A673 (cell line): ENCODE data around the gene MPRIP. TPM values are rescaled to one million over a fixed set of nuclear protein-coding genes. Genes with fewer than 3 reads are reported as not detected.

Experiments used
- BruUV-seq: library from RNA; stranded (reverse); fragments of 400-500 nt; replicated peaks from 2 replicates; lab custom pipeline; 2021; lab: Mats Ljungman, UMichigan
- CTCF ChIA-PET: fragments of 300-600 bp; sonication (Branson Sonifier 250); formaldehyde crosslinking; loops from one replicate; lab custom pipeline; 2022; ENCODE audit warnings: antibody characterized with exemption; lab: Charles Lee
- POLR2A ChIA-PET: fragments of 300-600 bp; sonication (Branson Sonifier 250); formaldehyde crosslinking; loops from one replicate; lab custom pipeline; 2022; ENCODE audit warnings: antibody characterized with exemption; ENCODE audit not compliant: low non-redundant PET; lab: Charles Lee
- DNase-seq: peaks from one replicate; pipeline ENCODE4 v3.0.0-alpha.2; 2015; ENCODE audit warnings: low spot score
- H3K27ac ChIP-seq: fragments of 200-600 bp; sonication (generic); 2 replicates; pipeline ENCODE4 v1.5.1; 2016; ENCODE audit warnings: mixed run types, low read depth, mild to moderate bottlenecking, mixed read lengths, antibody characterized with exemption, low read length; ENCODE audit not compliant: poor library complexity, severe bottlenecking
- H3K27me3 ChIP-seq: fragments of 200-600 bp; sonication (generic); replicated peaks from 2 replicates; pipeline ENCODE4 v1.6.1; 2017; ENCODE audit warnings: mixed run types, low read depth, mild to moderate bottlenecking, mixed read lengths, antibody characterized with exemption, low read length; ENCODE audit not compliant: insufficient read depth, poor library complexity
- H3K36me3 ChIP-seq: fragments of 200-600 bp; sonication (generic); 2 replicates; pipeline ENCODE4 v1.6.1; 2016; ENCODE audit warnings: mixed run types, mild to moderate bottlenecking, mixed read lengths, antibody characterized with exemption, low read length; ENCODE audit not compliant: insufficient read depth, poor library complexity, severe bottlenecking
- H3K4me1 ChIP-seq: fragments of 200-600 bp; sonication (generic); 2 replicates; pipeline ENCODE4 v1.6.1; 2017; ENCODE audit warnings: mixed run types, mild to moderate bottlenecking, mixed read lengths, antibody characterized with exemption, low read length; ENCODE audit not compliant: insufficient read depth, poor library complexity, severe bottlenecking
- H3K4me3 ChIP-seq: fragments of 200-600 bp; sonication (generic); 2 replicates; pipeline ENCODE4 v1.5.1; 2016; ENCODE audit warnings: low read depth, mixed run types, mild to moderate bottlenecking, mixed read lengths, low read length; ENCODE audit not compliant: poor library complexity, severe bottlenecking
- H3K9me3 ChIP-seq: fragments of 200-600 bp; sonication (generic); 2 replicates; pipeline ENCODE4 v1.6.1; 2016; ENCODE audit warnings: mixed run types, low read depth, mild to moderate bottlenecking, mixed read lengths, antibody characterized with exemption, low read length; ENCODE audit not compliant: poor library complexity, severe bottlenecking
- EZH2 ChIP-seq: fragments of 200-600 bp; sonication (generic); IDR thresholded peaks from 2 replicates; pipeline ENCODE4 v1.6.1; 2017; ENCODE audit warnings: borderline replicate concordance, low read depth, mild to moderate bottlenecking, mixed read lengths, antibody characterized with exemption, low read length; ENCODE audit not compliant: poor library complexity, severe bottlenecking
- intact Hi-C: fragments of 100-400 bp; cut with micrococcal nuclease; formaldehyde crosslinking; loops from one replicate; pipeline ENCODE4 v1.10.0; 2022; ENCODE audit not compliant: unreplicated experiment
- total RNA-seq: library from RNA; stranded (reverse); gene quantifications from 2 replicates; pipeline ENCODE4 v1.2.3, GENCODE V29; 2021
- TF ChIP-seq, protein P1 (sequence below): fragments of 300-800, 200-600 bp; sonication (generic); conservative IDR thresholded peaks from 2 replicates; pipeline ENCODE4 v1.5.1; 2017; ENCODE audit warnings: low read depth, mild to moderate bottlenecking, antibody characterized with exemption, low read length, moderate library complexity, mixed read lengths

MPRIP gene
- total RNA-seq, 1 experiment from 2014 or later: 290 TPM

DNA sequence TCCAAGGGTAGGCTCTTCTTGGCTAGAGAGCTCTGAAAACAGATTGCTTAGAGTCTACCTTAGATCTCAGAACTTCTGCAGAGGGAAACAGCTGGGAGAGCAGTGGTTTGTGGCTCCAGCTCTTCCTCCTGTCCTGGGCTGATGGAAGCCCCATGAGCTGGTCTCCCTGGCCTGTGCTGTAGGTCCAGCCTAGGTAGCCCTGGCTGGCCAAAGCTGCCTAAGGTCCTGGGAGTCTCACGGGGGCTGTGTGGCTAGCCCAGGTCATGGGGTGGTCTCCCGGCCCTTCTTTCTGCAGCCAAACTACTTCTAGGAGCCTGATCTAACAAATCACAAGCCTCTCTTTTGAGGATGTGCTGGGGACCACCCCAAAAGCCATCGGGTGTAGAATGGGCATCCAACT is 75.7 kb downstream of the MPRIP start:
- DNase-seq: no peak

DNA sequence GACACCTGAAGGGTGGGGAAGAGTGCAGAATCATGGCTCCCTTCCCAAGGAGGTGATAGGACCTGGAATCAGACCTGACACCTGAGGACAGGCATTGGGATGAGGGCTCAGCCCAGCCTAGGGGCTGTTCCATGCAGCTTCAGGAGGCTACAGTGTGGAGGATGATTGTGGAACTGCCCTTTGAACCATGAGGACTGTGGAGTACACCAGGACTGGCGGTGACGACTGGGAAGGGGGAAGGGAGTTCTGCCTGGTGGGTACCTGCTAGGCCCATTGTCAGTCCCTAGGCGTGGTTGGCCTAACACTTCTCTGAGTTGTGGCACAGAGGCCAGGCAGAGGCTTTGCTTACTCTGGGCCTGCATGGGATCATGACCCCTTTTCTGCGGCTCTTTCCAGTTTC is 76.1 kb downstream of the MPRIP start:
- H3K9me3 ChIP-seq: no peaks in the 10 kb centered on the region
- CTCF ChIA-PET: no interaction called here
- H3K4me3 ChIP-seq: no peak overlapping the region
- H3K27me3 ChIP-seq: no peaks in the 10 kb centered on the region
- intact Hi-C loops: no loop called here
- no peak for DNase-seq
- no TSS peak for BruUV-seq
- H3K4me1 ChIP-seq: peaks cover 14% of the 10 kb centered on the region
- H3K36me3 ChIP-seq: no peaks in the 10 kb centered on the region
- H3K27ac ChIP-seq: peak overlapping the region; percentile 54
- TF ChIP-seq, protein P1, sequence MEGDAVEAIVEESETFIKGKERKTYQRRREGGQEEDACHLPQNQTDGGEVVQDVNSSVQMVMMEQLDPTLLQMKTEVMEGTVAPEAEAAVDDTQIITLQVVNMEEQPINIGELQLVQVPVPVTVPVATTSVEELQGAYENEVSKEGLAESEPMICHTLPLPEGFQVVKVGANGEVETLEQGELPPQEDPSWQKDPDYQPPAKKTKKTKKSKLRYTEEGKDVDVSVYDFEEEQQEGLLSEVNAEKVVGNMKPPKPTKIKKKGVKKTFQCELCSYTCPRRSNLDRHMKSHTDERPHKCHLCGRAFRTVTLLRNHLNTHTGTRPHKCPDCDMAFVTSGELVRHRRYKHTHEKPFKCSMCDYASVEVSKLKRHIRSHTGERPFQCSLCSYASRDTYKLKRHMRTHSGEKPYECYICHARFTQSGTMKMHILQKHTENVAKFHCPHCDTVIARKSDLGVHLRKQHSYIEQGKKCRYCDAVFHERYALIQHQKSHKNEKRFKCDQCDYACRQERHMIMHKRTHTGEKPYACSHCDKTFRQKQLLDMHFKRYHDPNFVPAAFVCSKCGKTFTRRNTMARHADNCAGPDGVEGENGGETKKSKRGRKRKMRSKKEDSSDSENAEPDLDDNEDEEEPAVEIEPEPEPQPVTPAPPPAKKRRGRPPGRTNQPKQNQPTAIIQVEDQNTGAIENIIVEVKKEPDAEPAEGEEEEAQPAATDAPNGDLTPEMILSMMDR: no peak
- TF ChIP-seq EZH2: no peak
- POLR2A ChIA-PET: no interaction called here

More for the DNA sequence above, 75.7 kb downstream of the MPRIP start:
- Histone ChIP-seq H3K9me3 (no peaks in the 10 kb centered on the region), H3K27ac (no peak overlapping the region), H3K4me1 (peaks cover 14% of the 10 kb centered on the region), H3K27me3 (no peaks in the 10 kb centered on the region), H3K36me3 (no peaks in the 10 kb centered on the region), H3K4me3 (no peak overlapping the region)
- no TSS peak for BruUV-seq
- intact Hi-C loops: no loop called here
- ChIA-PET CTCF (no interaction called here), POLR2A (no interaction called here)
- TF ChIP-seq EZH2: no peak
- TF ChIP-seq, protein P1: no peak

- TF ChIP-seq, protein P1: no peak
- TF ChIP-seq EZH2: no peak
- H3K4me3 ChIP-seq: no peak overlapping the region
- intact Hi-C loops: no loop called here
- no peaks in the 10 kb centered on the region for H3K27me3 ChIP-seq
- peaks cover 11% of the 10 kb centered on the region for H3K4me1 ChIP-seq
- H3K9me3 ChIP-seq: no peaks in the 10 kb centered on the region
- CTCF ChIA-PET: no interaction called here
- peak overlapping the region; percentile 54 for H3K27ac ChIP-seq
- POLR2A ChIA-PET: no interaction called here
- DNase-seq: no peak
- H3K36me3 ChIP-seq: no peaks in the 10 kb centered on the region
- BruUV-seq: no TSS peak
Measured at GRCh38 chr17:17119106-17119505, 76.8 kb downstream of the MPRIP start.
